Ascending aorta (tissue), 2 donors: ENCODE measurements around the gene GRIN1. TPM values are rescaled to one million over a fixed set of nuclear protein-coding genes. Genes with fewer than 3 reads are reported as not detected.

Experiments
- DNase-seq, 2 donors: peaks; one replicate each; pipeline ENCODE4 v3.0.0-alpha.2; 2019; ENCODE audit warnings: low spot score in 2 of 2
- H3K27ac ChIP-seq, 2 donors: fragments of 200-600 bp; sonication (generic); one replicate each; pipeline ENCODE4 v1.5.1; 2016 to 2017; ENCODE audit warnings: mild to moderate bottlenecking in 1 of 2
- H3K27me3 ChIP-seq: fragments of 200-600 bp; sonication (generic); one replicate; pipeline ENCODE4 v1.5.1; 2017
- H3K36me3 ChIP-seq, 2 donors: fragments of 200-600 bp; sonication (generic); one replicate each; pipeline ENCODE4 v1.5.1; 2016
- H3K4me1 ChIP-seq, 2 donors: fragments of 200-600 bp; sonication (generic); one replicate each; pipeline ENCODE4 v1.5.1; 2016 to 2017; ENCODE audit warnings: mild to moderate bottlenecking in 1 of 2
- H3K4me3 ChIP-seq, 2 donors: fragments of 200-600 bp; sonication (generic); one replicate each; pipeline ENCODE4 v1.5.1; 2016 to 2017; ENCODE audit warnings: mild to moderate bottlenecking in 1 of 2
- H3K9me3 ChIP-seq, 2 donors: fragments of 200-600 bp; sonication (generic); one replicate each; pipeline ENCODE4 v1.5.1; 2016
- intact Hi-C: fragments of 100-400 bp; cut with DNase I; formaldehyde crosslinking; loops from one replicate; pipeline ENCODE4 v1.15.1; 2023
- total RNA-seq: library from RNA; depleted of rRNA; stranded (reverse); fragments of >200 nt; gene quantifications from one replicate; pipeline ENCODE4 v1.1.0, GENCODE V29; 2016
- TF ChIP-seq, protein P1 (sequence below), 3 experiments: fragments of 200-600 bp in 2 of 3; fragments of 450-650 bp in 1 of 3; sonication (generic) in 2 of 3; IDR thresholded peaks; one replicate each; pipeline ENCODE4 v1.5.1; 2016 to 2019; ENCODE audit warnings: antibody characterized with exemption in 3 of 3, mild to moderate bottlenecking in 1 of 3, moderate library complexity in 1 of 3

Gene GRIN1
- total RNA-seq, 1 donor from 2014 or later = not detected

DNA sequence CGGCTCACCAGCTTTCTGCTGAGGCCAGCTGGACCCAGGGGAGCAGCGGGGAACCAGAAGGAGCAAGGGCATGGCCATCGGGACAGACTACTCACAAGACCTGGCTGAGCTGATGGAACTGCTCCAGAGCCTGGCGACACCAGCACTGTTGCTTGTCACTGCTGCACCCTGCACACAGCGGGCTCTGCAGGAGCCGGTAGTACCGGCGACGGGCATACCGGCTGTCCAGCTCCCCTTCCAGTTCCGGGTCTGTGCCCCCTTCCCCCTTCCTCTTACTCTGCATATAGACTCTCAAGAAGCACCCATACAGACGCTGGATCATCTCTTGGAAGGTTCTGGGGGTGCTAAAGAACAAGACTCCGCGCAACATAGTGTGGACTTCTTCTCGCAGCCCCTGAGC lies 48.4 kb downstream of the GRIN1 start:
- TF ChIP-seq, protein P1, sequence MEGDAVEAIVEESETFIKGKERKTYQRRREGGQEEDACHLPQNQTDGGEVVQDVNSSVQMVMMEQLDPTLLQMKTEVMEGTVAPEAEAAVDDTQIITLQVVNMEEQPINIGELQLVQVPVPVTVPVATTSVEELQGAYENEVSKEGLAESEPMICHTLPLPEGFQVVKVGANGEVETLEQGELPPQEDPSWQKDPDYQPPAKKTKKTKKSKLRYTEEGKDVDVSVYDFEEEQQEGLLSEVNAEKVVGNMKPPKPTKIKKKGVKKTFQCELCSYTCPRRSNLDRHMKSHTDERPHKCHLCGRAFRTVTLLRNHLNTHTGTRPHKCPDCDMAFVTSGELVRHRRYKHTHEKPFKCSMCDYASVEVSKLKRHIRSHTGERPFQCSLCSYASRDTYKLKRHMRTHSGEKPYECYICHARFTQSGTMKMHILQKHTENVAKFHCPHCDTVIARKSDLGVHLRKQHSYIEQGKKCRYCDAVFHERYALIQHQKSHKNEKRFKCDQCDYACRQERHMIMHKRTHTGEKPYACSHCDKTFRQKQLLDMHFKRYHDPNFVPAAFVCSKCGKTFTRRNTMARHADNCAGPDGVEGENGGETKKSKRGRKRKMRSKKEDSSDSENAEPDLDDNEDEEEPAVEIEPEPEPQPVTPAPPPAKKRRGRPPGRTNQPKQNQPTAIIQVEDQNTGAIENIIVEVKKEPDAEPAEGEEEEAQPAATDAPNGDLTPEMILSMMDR (IDR thresholded peaks at IDR 0.05) = no peak
- no peak for DNase-seq
- Histone ChIP-seq H3K27ac (no peak overlapping the region), H3K4me1 (peaks cover 23 to 38% of the 10 kb centered on the region in 2 donors), H3K27me3 (no peaks in the 10 kb centered on the region), H3K36me3 (peaks cover 44 to 58% of the 10 kb centered on the region in 2 donors), H3K9me3 (no peaks in the 10 kb centered on the region), H3K4me3 (peak overlapping the region; percentile 85 to 91)
- intact Hi-C loops = no loop called here

DNA sequence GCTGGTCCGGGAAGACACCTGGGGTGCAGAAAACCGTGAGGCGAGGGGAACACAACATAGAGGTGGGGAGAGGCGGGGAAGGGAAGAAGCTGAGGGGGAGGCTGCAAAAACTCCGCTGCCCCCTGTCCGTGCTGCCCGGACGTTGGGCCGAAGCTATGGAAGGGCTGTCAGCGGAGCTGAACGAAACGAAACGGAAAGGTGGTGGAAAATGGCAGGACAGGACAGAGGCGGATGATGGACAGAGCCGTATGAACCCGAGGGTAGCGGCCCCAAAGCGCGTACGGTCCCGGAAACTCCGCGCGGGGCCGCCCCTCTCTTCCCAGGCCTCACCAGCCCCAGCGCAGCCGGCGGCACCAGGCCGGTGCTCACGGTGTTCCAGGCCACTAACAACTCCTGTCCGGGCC lies 49.1 kb downstream of the GRIN1 start:
- H3K36me3 ChIP-seq = peaks cover 38 to 51% of the 10 kb centered on the region in 2 donors

DNA sequence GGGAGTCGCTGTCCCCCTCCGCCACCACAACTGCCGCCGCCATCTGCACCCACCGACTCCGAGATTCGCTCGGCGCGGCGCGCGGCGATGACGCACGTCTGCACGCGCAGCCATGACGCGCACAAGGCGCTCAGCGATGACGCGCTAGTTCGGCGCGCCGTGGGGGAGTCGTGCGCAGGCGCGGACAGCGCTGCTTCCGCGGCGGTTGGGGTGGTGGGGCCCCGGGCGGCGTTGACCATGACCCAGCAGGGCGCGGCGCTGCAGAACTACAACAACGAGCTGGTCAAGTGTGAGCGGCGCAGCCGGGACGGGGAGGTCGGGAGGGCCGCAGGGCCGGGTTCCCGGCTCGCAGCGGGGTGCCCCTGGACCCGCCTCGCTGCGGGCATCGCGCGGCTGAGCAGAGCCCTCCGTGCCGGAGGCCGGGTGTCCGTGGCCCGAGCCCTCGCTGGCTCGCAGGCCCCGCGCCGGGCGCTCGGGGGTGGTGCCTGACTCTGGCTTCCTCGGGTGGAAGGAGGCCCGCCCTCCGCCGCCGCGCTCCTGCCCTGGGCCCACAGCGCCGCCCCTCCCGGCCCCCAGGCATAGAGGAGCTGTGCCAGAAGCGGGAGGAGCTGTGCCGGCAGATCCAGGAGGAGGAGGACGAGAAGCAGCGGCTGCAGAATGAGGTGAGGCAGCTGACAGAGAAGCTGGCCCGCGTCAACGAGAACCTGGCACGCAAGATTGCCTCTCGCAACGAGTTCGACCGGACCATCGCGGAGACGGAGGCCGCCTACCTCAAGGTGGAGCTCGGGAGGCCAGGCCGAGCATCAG lies 49.7 kb downstream of the GRIN1 start, which contains the start of the genes ANAPC2 and SSNA1:
Gene ANAPC2, minus strand, starts transcription at position 71 of the 807 bp plus-strand sequence. Its CDS starts 28 bp downstream, at position 43.
Gene SSNA1, plus strand, starts transcription at position 187 of the 807 bp plus-strand sequence. Its CDS starts 51 bp downstream, at position 238.
- intact Hi-C loops = loop anchor here (1.0 kb wide), 5 partner anchors 12 to 705 kb away; partner anchors contain the start of genes NDOR1, SEC16A, TMEM203 and TPRN
- peaks cover 31 to 45% of the 10 kb centered on the region in 2 donors for H3K36me3 ChIP-seq
- peak; percentile 70 to 95 for DNase-seq
- peak within 1 kb of the TSS; percentile 85 to 91 for H3K4me3 ChIP-seq
- H3K27ac ChIP-seq = peak within 1 kb of the TSS; percentile 86 to 89
- TF ChIP-seq, protein P1 (IDR thresholded peaks at IDR 0.05) = peak in 2 of 3 experiments; percentile 15 to 35
- H3K9me3 ChIP-seq = no peaks in the 10 kb centered on the region
- H3K27me3 ChIP-seq = no peaks in the 10 kb centered on the region
- H3K4me1 ChIP-seq = peaks cover 23 to 38% of the 10 kb centered on the region in 2 donors

More for the DNA sequence above, 49.1 kb downstream of the GRIN1 start:
- intact Hi-C loops = loop anchor here (1.0 kb wide), 5 partner anchors 12 to 705 kb away; partner anchors contain the start of genes NDOR1, SEC16A, TMEM203 and TPRN
- H3K9me3 ChIP-seq = no peaks in the 10 kb centered on the region
- no peak for DNase-seq
- no peaks in the 10 kb centered on the region for H3K27me3 ChIP-seq
- TF ChIP-seq, protein P1 (IDR thresholded peaks at IDR 0.05) = no peak
- peaks cover 23 to 38% of the 10 kb centered on the region in 2 donors for H3K4me1 ChIP-seq
- H3K27ac ChIP-seq = peak overlapping the region; percentile 86 to 89
- peak overlapping the region; percentile 85 to 91 for H3K4me3 ChIP-seq

DNA sequence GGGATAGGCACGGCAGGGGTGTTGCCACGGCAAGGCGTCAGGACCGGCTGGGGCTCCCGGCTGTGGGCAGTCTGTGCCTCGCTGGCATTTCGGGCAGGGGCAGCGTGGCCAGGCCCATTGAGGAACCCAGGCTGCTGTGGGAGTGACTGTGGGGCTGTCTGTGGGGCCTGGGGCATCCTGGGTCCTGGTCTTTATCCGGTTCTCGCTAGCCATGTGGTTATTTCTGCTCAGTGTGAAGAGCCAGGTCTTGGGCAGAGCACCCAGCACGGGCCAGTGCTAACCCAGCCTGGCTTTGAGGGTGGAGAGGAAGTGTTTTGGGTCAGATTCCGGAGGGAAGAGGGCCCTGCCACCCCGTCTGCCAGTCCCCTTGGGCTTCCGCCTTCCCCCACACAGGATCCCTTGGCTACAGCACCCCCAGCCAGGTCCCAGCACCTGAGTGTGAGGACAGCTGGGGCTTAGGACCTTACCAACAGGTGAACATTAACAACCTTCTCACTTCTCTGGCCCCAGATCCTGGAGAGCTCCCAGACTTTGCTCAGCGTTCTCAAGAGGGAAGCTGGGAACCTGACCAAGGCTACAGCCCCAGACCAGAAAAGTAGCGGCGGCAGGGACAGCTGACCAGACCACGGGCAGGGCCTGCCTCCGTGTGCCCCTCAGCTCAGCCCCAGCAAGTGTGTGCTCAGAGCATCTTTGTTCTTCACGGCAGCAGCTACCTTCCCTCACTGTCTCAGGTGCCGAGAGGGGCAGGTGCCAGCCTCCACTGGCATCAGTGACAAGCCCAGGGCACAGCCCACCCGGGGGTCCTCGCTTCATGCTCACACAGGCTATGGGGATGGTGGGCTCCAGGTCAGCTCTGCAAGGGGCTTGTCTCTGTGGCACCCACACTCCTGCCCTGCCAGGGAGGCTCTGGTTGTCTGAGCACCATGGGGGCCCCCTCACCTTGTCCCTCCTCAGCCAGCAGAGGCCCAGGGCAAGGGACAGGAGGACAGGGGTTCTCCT lies 50.6 kb downstream of the GRIN1 start:
- Histone ChIP-seq H3K27me3 (no peaks in the 10 kb centered on the region), H3K9me3 (no peaks in the 10 kb centered on the region), H3K4me1 (peaks cover 23 to 38% of the 10 kb centered on the region in 2 donors), H3K36me3 (peaks cover 22 to 38% of the 10 kb centered on the region in 2 donors), H3K27ac (peak overlapping the region; percentile 86 to 89), H3K4me3 (peak overlapping the region; percentile 85 to 91)
- no peak for DNase-seq
- intact Hi-C loops = no loop called here
- TF ChIP-seq, protein P1 (IDR thresholded peaks at IDR 0.05) = no peak

DNA sequence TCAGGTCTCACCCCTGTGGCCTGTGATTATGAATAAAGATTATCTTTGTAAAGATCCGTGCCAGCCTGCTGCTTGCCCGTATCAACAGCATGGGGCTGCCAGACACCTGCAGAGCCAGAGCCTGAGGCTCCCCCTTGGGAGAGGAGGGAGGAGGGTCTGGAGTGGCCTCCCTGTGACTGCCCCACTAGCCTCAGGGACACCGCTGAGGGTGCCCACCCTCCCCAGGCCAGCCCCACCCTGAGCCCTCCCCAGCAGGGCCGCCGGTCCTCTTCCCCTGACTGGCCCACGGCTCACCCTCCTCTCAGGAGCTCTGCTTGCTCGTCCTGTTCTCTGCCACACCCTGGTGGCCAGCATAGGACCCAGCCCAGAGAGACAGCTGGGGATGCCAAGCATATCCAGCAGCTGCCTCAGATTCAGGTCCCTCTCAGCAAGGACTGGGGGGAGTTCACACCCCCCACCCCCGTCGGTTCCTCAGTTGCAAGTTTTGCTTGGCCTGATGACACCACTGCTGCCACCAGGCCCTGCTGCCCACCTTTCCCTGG lies 51.4 kb downstream of the GRIN1 start:
- no peak for DNase-seq
- Histone ChIP-seq H3K9me3 (no peaks in the 10 kb centered on the region), H3K36me3 (peaks cover 19 to 30% of the 10 kb centered on the region in 2 donors), H3K27ac (peak overlapping the region in 1 of 2 donors; percentile 86), H3K4me1 (peaks cover 23 to 38% of the 10 kb centered on the region in 2 donors), H3K4me3 (peak overlapping the region in 1 of 2 donors; percentile 91), H3K27me3 (no peaks in the 10 kb centered on the region)
- intact Hi-C loops = no loop called here
- TF ChIP-seq, protein P1 (IDR thresholded peaks at IDR 0.05) = no peak
